ENCODE results near the gene PDE11A. TPM values are rescaled to one million over a fixed set of nuclear protein-coding genes. Genes with fewer than 3 reads are reported as not detected.

The PDE11A gene
- total and polyA plus RNA-seq, 2 of the 13 experiments (the other 11 are each of a cell fraction or from before 2014, with no cell fraction given): 1.2 to 1.7 TPM

DNA sequence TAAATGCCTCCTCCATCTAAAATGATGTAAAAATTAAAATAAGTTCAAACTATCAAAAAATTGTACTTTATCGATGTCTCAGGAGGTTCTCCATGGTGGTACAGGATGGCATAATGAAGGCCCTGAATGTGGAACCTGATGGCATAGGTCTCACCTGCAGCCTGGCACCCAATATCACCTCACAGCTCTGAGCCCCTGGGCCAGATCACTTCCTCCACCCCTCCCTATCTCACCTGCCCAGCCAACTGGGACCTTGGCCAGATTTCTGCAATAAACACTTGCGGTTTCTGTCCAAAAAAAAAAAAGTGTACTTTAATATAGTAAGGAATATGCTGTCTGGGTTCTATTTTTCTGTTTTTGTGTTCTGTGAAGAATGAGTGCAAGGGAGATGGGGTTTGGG, 33.0 kb upstream of the PDE11A start:
- no peak overlapping the region for H2AFZ ChIP-seq (ENCODE audit: low read length)
- intact Hi-C loops (cut with micrococcal nuclease; ENCODE audit: unreplicated experiment) (no loop called here), in situ Hi-C loops (cut with HindIII; ENCODE audit: extremely low pct_ligation_motif_present, low pct_unique_long_range_greater_than_20kb) (no loop called here)
- no peaks in the 10 kb centered on the region for H3K9me3 ChIP-seq (ENCODE audit: low read length)
- BruUV-seq (replicated peaks): no TSS peak
- CTCF ChIA-PET (ENCODE audit: low intra/inter-chr PET ratio, low total read pairs): no interaction called here
- DNase-seq (ENCODE audit: low spot score): no peak
- no peak for TF ChIP-seq STAT5B (CRISPR knock-in tag; IDR thresholded peaks at IDR 0.05)
- TF ChIP-seq RFXANK (CRISPR knock-in tag; IDR thresholded peaks at IDR 0.05): no peak
- no peak for TF ChIP-seq ZSCAN9 (CRISPR knock-in tag; IDR thresholded peaks at IDR 0.05; ENCODE audit: borderline replicate concordance)
- TF ChIP-seq AHR (CRISPR knock-in tag; IDR thresholded peaks at IDR 0.05): no peak
- no peak for TF ChIP-seq FOXM1 (CRISPR knock-in tag; IDR thresholded peaks at IDR 0.05)
- no peak for TF ChIP-seq ZNF44 (CRISPR knock-in tag; IDR thresholded peaks at IDR 0.05)
- TF ChIP-seq ZBTB1 (CRISPR knock-in tag; IDR thresholded peaks at IDR 0.05; ENCODE audit: borderline replicate concordance): no peak
- TF ChIP-seq, protein P1, sequence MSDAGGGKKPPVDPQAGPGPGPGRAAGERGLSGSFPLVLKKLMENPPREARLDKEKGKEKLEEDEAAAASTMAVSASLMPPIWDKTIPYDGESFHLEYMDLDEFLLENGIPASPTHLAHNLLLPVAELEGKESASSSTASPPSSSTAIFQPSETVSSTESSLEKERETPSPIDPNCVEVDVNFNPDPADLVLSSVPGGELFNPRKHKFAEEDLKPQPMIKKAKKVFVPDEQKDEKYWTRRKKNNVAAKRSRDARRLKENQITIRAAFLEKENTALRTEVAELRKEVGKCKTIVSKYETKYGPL (CRISPR knock-in tag; IDR thresholded peaks at IDR 0.05): no peak
- TF ChIP-seq, protein P2, sequence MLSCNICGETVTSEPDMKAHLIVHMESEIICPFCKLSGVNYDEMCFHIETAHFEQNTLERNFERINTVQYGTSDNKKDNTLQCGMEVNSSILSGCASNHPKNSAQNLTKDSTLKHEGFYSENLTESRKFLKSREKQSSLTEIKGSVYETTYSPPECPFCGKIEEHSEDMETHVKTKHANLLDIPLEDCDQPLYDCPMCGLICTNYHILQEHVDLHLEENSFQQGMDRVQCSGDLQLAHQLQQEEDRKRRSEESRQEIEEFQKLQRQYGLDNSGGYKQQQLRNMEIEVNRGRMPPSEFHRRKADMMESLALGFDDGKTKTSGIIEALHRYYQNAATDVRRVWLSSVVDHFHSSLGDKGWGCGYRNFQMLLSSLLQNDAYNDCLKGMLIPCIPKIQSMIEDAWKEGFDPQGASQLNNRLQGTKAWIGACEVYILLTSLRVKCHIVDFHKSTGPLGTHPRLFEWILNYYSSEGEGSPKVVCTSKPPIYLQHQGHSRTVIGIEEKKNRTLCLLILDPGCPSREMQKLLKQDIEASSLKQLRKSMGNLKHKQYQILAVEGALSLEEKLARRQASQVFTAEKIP (CRISPR knock-in tag; IDR thresholded peaks at IDR 0.05; ENCODE audit: borderline replicate concordance): no peak
- TF ChIP-seq, protein P3, sequence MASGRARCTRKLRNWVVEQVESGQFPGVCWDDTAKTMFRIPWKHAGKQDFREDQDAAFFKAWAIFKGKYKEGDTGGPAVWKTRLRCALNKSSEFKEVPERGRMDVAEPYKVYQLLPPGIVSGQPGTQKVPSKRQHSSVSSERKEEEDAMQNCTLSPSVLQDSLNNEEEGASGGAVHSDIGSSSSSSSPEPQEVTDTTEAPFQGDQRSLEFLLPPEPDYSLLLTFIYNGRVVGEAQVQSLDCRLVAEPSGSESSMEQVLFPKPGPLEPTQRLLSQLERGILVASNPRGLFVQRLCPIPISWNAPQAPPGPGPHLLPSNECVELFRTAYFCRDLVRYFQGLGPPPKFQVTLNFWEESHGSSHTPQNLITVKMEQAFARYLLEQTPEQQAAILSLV (CRISPR knock-in tag; IDR thresholded peaks at IDR 0.05; ENCODE audit: borderline replicate concordance): no peak
- TF ChIP-seq GATAD2A (CRISPR knock-in tag; IDR thresholded peaks at IDR 0.05): no peak
- no peak for TF ChIP-seq ESRRA (CRISPR knock-in tag; IDR thresholded peaks at IDR 0.05; ENCODE audit: low read depth)
- TF ChIP-seq NFYB (CRISPR knock-in tag; IDR thresholded peaks at IDR 0.05): no peak
- no peak for TF ChIP-seq ZNF83 (CRISPR knock-in tag; IDR thresholded peaks at IDR 0.05; ENCODE audit: borderline replicate concordance)
- no peak for TF ChIP-seq NFKBIZ (CRISPR knock-in tag; IDR thresholded peaks at IDR 0.05)
- H3K27me3 ChIP-seq (ENCODE audit: control insufficient read depth in 1 of 2, insufficient read depth in 2 of 2, low read length in 2 of 2): no peaks in the 10 kb centered on the region
- no peak overlapping the region for H3K4me3 ChIP-seq (replicated peaks in 1 of 3; ENCODE audit: insufficient read depth in 1 of 3, low read depth in 2 of 3, low read length in 3 of 3)
- no peaks in the 10 kb centered on the region for H3K4me1 ChIP-seq (ENCODE audit: insufficient read depth, low read length)
- WGBS (ENCODE audit: low lambda C conversion rate): 32% methylated on average over 2 of the region's 2 CpGs
- no peak for FAIRE-seq
- no peaks in the 10 kb centered on the region for H3K36me3 ChIP-seq (replicated peaks in 1 of 2; ENCODE audit: control insufficient read depth in 1 of 2, insufficient read depth in 2 of 2, low read length in 2 of 2)
- H4K20me1 ChIP-seq (ENCODE audit: insufficient read depth, low read length): no peaks in the 10 kb centered on the region
- no peak overlapping the region for H3K27ac ChIP-seq (ENCODE audit: extremely low read length, insufficient read depth, low read length)
- no peak overlapping the region for H3K9ac ChIP-seq (ENCODE audit: insufficient read depth, low read depth, low read length)
- no peaks in the 10 kb centered on the region for H3K79me2 ChIP-seq (ENCODE audit: insufficient read depth, low read length)
- H3K4me2 ChIP-seq (ENCODE audit: low read depth, low read length): no peak overlapping the region
- POLR2A ChIA-PET: no interaction called here
- no peak for ATAC-seq
